Suprapubic skin (tissue), 3 donors: ENCODE data around the gene CLEC16A.

Source experiments
- POLR2A ChIP-seq, 2 donors: fragments of 450-650 bp; IDR thresholded peaks; one replicate each; pipeline ENCODE4 v1.6.1; 2017; ENCODE audit warnings: antibody characterized with exemption in 2 of 2, mild to moderate bottlenecking in 2 of 2, moderate library complexity in 2 of 2
- TF ChIP-seq, protein P1 (sequence below), 2 donors: fragments of 200-600 bp in 1 of 2; fragments of 450-650 bp in 1 of 2; sonication (generic) in 1 of 2; IDR thresholded peaks; one replicate each; pipeline ENCODE4 v1.5.1; 2016 to 2019; ENCODE audit warnings: antibody characterized with exemption in 2 of 2, mild to moderate bottlenecking in 1 of 2, moderate library complexity in 1 of 2

DNA sequence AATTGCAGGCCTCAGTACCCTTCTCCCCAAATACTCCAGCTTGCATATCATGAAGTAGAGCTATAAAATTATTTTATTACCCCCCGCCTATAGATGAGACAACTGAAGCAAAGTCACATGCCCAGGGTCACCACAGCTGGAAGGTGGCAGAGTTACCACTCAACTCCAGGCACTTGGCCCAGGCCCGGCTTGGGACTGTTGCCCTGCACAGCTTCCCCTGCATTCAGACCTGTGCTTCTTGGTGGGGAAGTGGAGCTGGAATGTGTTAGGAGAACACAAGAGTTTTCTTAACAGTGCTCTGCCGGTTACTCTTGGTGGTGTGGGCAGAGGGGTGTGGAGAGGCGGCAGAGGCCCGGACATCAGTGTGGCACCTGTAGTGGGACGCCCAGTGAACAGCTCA is 162.4 kb downstream of the CLEC16A start:
- TF ChIP-seq POLR2A (IDR thresholded peaks at IDR 0.05): no peak
- TF ChIP-seq, protein P1, sequence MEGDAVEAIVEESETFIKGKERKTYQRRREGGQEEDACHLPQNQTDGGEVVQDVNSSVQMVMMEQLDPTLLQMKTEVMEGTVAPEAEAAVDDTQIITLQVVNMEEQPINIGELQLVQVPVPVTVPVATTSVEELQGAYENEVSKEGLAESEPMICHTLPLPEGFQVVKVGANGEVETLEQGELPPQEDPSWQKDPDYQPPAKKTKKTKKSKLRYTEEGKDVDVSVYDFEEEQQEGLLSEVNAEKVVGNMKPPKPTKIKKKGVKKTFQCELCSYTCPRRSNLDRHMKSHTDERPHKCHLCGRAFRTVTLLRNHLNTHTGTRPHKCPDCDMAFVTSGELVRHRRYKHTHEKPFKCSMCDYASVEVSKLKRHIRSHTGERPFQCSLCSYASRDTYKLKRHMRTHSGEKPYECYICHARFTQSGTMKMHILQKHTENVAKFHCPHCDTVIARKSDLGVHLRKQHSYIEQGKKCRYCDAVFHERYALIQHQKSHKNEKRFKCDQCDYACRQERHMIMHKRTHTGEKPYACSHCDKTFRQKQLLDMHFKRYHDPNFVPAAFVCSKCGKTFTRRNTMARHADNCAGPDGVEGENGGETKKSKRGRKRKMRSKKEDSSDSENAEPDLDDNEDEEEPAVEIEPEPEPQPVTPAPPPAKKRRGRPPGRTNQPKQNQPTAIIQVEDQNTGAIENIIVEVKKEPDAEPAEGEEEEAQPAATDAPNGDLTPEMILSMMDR (IDR thresholded peaks at IDR 0.05): no peak
